ENCODE results near the gene TCF7. TPM values are rescaled to one million over a fixed set of nuclear protein-coding genes. Genes with fewer than 3 reads are reported as not detected.

The TCF7 gene
- total RNA-seq, 2 donors from 2014 or later = 4.3 to 9.4 TPM

- peaks cover 3% of the 10 kb centered on the region for H3K4me1 ChIP-seq
- no peaks in the 10 kb centered on the region for H3K36me3 ChIP-seq
- peak overlapping the region; percentile 98 for H3K27ac ChIP-seq
- H3K27me3 ChIP-seq = no peaks in the 10 kb centered on the region
- H3K4me3 ChIP-seq = no peak overlapping the region
- no peaks in the 10 kb centered on the region for H3K9me3 ChIP-seq
- no peak for DNase-seq
- peak overlapping the region in 1 of 2 donors; percentile 97 for H3K9ac ChIP-seq (ENCODE audit: low read depth in 2 of 2, low read length in 2 of 2)
- intact Hi-C loops (cut with DNase I) = no loop called here
- no peak for TF ChIP-seq CTCF (IDR thresholded peaks at IDR 0.05)
Observed at GRCh38 chr5:134178096-134178419, 63.6 kb downstream of the TCF7 start.

- Histone ChIP-seq H3K36me3 (no peaks in the 10 kb centered on the region), H3K9me3 (no peaks in the 10 kb centered on the region), H3K9ac (ENCODE audit: low read depth in 2 of 2, low read length in 2 of 2) (no peak overlapping the region), H3K4me3 (no peak overlapping the region), H3K27ac (no peak overlapping the region), H3K4me1 (no peaks in the 10 kb centered on the region), H3K27me3 (no peaks in the 10 kb centered on the region)
- intact Hi-C loops (cut with DNase I) = loop anchor here (5.0 to 10.0 kb wide), 2 partner anchors 44 to 401 kb away; partner anchors contain the start of gene PPP2CA
- TF ChIP-seq CTCF (IDR thresholded peaks at IDR 0.05) = no peak
- no peak for DNase-seq
Observed at GRCh38 chr5:134183481-134183880, 69.0 kb downstream of the TCF7 start.

GRCh38 chr5:134184155-134185135 is 70.0 kb downstream of the TCF7 start:
- Histone ChIP-seq H3K9me3 (no peaks in the 10 kb centered on the region), H3K36me3 (no peaks in the 10 kb centered on the region), H3K27ac (no peak overlapping the region), H3K4me3 (no peak overlapping the region), H3K27me3 (no peaks in the 10 kb centered on the region), H3K9ac (ENCODE audit: low read depth in 2 of 2, low read length in 2 of 2) (no peak overlapping the region), H3K4me1 (no peaks in the 10 kb centered on the region)
- peak; percentile 91 for TF ChIP-seq CTCF (IDR thresholded peaks at IDR 0.05)
- peak; percentile 76 for DNase-seq
- intact Hi-C loops (cut with DNase I) = loop anchor here (1.0 to 10.0 kb wide), 3 partner anchors 43 to 400 kb away; partner anchors contain the start of gene PPP2CA

- no peak for DNase-seq
- no peaks in the 10 kb centered on the region for H3K4me1 ChIP-seq
- no peak for TF ChIP-seq CTCF (IDR thresholded peaks at IDR 0.05)
- intact Hi-C loops (cut with DNase I) = loop anchor here (10.0 kb wide), 1 partner anchor 397 kb away; no protein-coding TSS in a partner anchor
- no peak overlapping the region for H3K4me3 ChIP-seq
- no peaks in the 10 kb centered on the region for H3K27me3 ChIP-seq
- H3K9ac ChIP-seq (ENCODE audit: low read depth in 2 of 2, low read length in 2 of 2) = no peak overlapping the region
- no peak overlapping the region for H3K27ac ChIP-seq
- H3K9me3 ChIP-seq = no peaks in the 10 kb centered on the region
- no peaks in the 10 kb centered on the region for H3K36me3 ChIP-seq
Observed at GRCh38 chr5:134188092-134188491, 73.6 kb downstream of the TCF7 start.

- H3K27ac ChIP-seq = no peak overlapping the region
- H3K9ac ChIP-seq (ENCODE audit: low read depth in 2 of 2, low read length in 2 of 2) = no peak overlapping the region
- no peak for DNase-seq
- TF ChIP-seq CTCF (IDR thresholded peaks at IDR 0.05) = no peak
- H3K4me1 ChIP-seq = no peaks in the 10 kb centered on the region
- no peak overlapping the region for H3K4me3 ChIP-seq
- H3K9me3 ChIP-seq = no peaks in the 10 kb centered on the region
- no peaks in the 10 kb centered on the region for H3K36me3 ChIP-seq
- no peaks in the 10 kb centered on the region for H3K27me3 ChIP-seq
- intact Hi-C loops (cut with DNase I) = loop anchor here (10.0 kb wide), 1 partner anchor 396 kb away; no protein-coding TSS in a partner anchor
Observed at GRCh38 chr5:134189031-134189430, 74.5 kb downstream of the TCF7 start.
